Mucosa of gallbladder (tissue), 1 donor: ENCODE results near the gene CX3CL1. TPM values are rescaled to one million over a fixed set of nuclear protein-coding genes. Genes with fewer than 3 reads are reported as not detected.

Experiments
- total RNA-seq: library from RNA; stranded (reverse); gene quantifications from one replicate; pipeline ENCODE4 v1.2.1, GENCODE V29; 2021
- donor health status: DM: no; HTN: no; CAD: no.

The CX3CL1 gene
- total RNA-seq, 1 donor from 2014 or later = 19.7 TPM

Other genes with a start within 250 kb of the CX3CL1 start
- 76.1 TPM for gene PSME3IP1, start 186.5 kb upstream of the CX3CL1 start, total RNA-seq
- gene RSPRY1, start 186.2 kb upstream of the CX3CL1 start, total RNA-seq = 49.6 TPM
- 46.4 TPM for gene ARL2BP, start 127.2 kb upstream of the CX3CL1 start, total RNA-seq
- 206 TPM for gene PLLP, start 87.8 kb upstream of the CX3CL1 start, total RNA-seq
- gene CCL22, start 13.7 kb upstream of the CX3CL1 start, total RNA-seq = 1.4 TPM
- gene CCL17, start 32.3 kb downstream of the CX3CL1 start, total RNA-seq = not detected
- gene CIAPIN1, start 74.9 kb downstream of the CX3CL1 start, total RNA-seq = 45.4 TPM
- 79.8 TPM for gene COQ9, start 75.0 kb downstream of the CX3CL1 start, total RNA-seq
- gene POLR2C, start 90.2 kb downstream of the CX3CL1 start, total RNA-seq = 65.7 TPM
- gene DOK4, start 114.0 kb downstream of the CX3CL1 start, total RNA-seq = 123 TPM
- gene CCDC102A, start 164.1 kb downstream of the CX3CL1 start, total RNA-seq = 10.2 TPM
- gene ADGRG5, start 170.2 kb downstream of the CX3CL1 start, total RNA-seq = 3.7 TPM